ENCODE measurements around the gene CNNM4. TPM values are rescaled to one million over a fixed set of nuclear protein-coding genes. Genes with fewer than 3 reads are reported as not detected.
"Not testable (repeated sequence)": the region's sequence is repeated elsewhere in the genome, so short reads cannot be mapped to it uniquely, and the experiment has no call there.

Gene CNNM4
- total RNA-seq, 1 donor from 2014 or later = 9.9 TPM

- Mint-ChIP-seq H3K4me3 (no peak overlapping the region), H3K27me3 (ENCODE audit: insufficient read depth) (no peaks in the 10 kb centered on the region), H3K4me1 (ENCODE audit: low read depth) (no peaks in the 10 kb centered on the region), H3K36me3 (ENCODE audit: low read depth) (no peaks in the 10 kb centered on the region), H3K9me3 (no peaks in the 10 kb centered on the region), H3K27ac (no peak overlapping the region)
- intact Hi-C loops (cut with micrococcal nuclease) = no loop called here
- no peak for DNase-seq (ENCODE audit: low spot score)
These were observed 26.7 kb downstream of the CNNM4 start for GRCh38 chr2:96787411-96787810.

- no peaks in the 10 kb centered on the region for H3K27me3 Mint-ChIP-seq (ENCODE audit: insufficient read depth)
- intact Hi-C loops (cut with micrococcal nuclease) = no loop called here
- H3K9me3 Mint-ChIP-seq = no peaks in the 10 kb centered on the region
- no peak overlapping the region for H3K4me3 Mint-ChIP-seq
- no peaks in the 10 kb centered on the region for H3K4me1 Mint-ChIP-seq (ENCODE audit: low read depth)
- H3K36me3 Mint-ChIP-seq (ENCODE audit: low read depth) = no peaks in the 10 kb centered on the region
- no peak overlapping the region for H3K27ac Mint-ChIP-seq
- no peak for DNase-seq (ENCODE audit: low spot score)
These were observed 27.9 kb downstream of the CNNM4 start for GRCh38 chr2:96788442-96789244.

GRCh38 chr2:96789245-96789617 is 28.5 kb downstream of the CNNM4 start:
- no peaks in the 10 kb centered on the region for H3K9me3 Mint-ChIP-seq
- H3K27ac Mint-ChIP-seq = no peak overlapping the region
- H3K27me3 Mint-ChIP-seq (ENCODE audit: insufficient read depth) = no peaks in the 10 kb centered on the region
- intact Hi-C loops (cut with micrococcal nuclease) = no loop called here
- no peak overlapping the region for H3K4me3 Mint-ChIP-seq
- H3K4me1 Mint-ChIP-seq (ENCODE audit: low read depth) = no peaks in the 10 kb centered on the region
- H3K36me3 Mint-ChIP-seq (ENCODE audit: low read depth) = no peaks in the 10 kb centered on the region
- no peak for DNase-seq (ENCODE audit: low spot score)

GRCh38 chr2:96792772-96793749 is 32.4 kb downstream of the CNNM4 start:
- DNase-seq (ENCODE audit: low spot score) = no peak
- no peaks in the 10 kb centered on the region for H3K4me1 Mint-ChIP-seq (ENCODE audit: low read depth)
- H3K36me3 Mint-ChIP-seq (ENCODE audit: low read depth) = no peaks in the 10 kb centered on the region
- no peaks in the 10 kb centered on the region for H3K27me3 Mint-ChIP-seq (ENCODE audit: insufficient read depth)
- no peaks in the 10 kb centered on the region for H3K9me3 Mint-ChIP-seq
- H3K27ac Mint-ChIP-seq = no peak overlapping the region
- no peak overlapping the region for H3K4me3 Mint-ChIP-seq
- intact Hi-C loops (cut with micrococcal nuclease) = no loop called here

- intact Hi-C loops (cut with micrococcal nuclease) = no loop called here
These were observed 34.4 kb downstream of the CNNM4 start for GRCh38 chr2:96795076-96795475.

GRCh38 chr2:96796497-96796896 is 35.8 kb downstream of the CNNM4 start:
- H3K36me3 Mint-ChIP-seq (ENCODE audit: low read depth); H3K27ac Mint-ChIP-seq; H3K27me3 Mint-ChIP-seq (ENCODE audit: insufficient read depth); DNase-seq (ENCODE audit: low spot score); H3K9me3 Mint-ChIP-seq; intact Hi-C loops (cut with micrococcal nuclease); H3K4me1 Mint-ChIP-seq (ENCODE audit: low read depth); H3K4me3 Mint-ChIP-seq: not testable (repeated sequence)

More at GRCh38 chr2:96795076-96795475, 34.4 kb downstream of the CNNM4 start:
- Mint-ChIP-seq H3K36me3 (ENCODE audit: low read depth) (peaks cover 2% of the 10 kb centered on the region), H3K4me1 (ENCODE audit: low read depth) (no peaks in the 10 kb centered on the region), H3K27me3 (ENCODE audit: insufficient read depth) (no peaks in the 10 kb centered on the region), H3K27ac (no peak overlapping the region), H3K9me3 (no peaks in the 10 kb centered on the region), H3K4me3 (no peak overlapping the region)
- DNase-seq (ENCODE audit: low spot score) = no peak

- intact Hi-C loops (cut with micrococcal nuclease) = no loop called here
- no peak overlapping the region for H3K27ac Mint-ChIP-seq
These were observed 36.4 kb downstream of the CNNM4 start for GRCh38 chr2:96797066-96797625.

GRCh38 chr2:96798733-96799622 is 38.3 kb downstream of the CNNM4 start:
- DNase-seq (ENCODE audit: low spot score) = no peak
- intact Hi-C loops (cut with micrococcal nuclease) = no loop called here
- H3K4me1 Mint-ChIP-seq (ENCODE audit: low read depth) = no peaks in the 10 kb centered on the region
- H3K9me3 Mint-ChIP-seq = no peaks in the 10 kb centered on the region
- H3K4me3 Mint-ChIP-seq = no peak overlapping the region
- H3K36me3 Mint-ChIP-seq (ENCODE audit: low read depth) = peaks cover 2% of the 10 kb centered on the region
- no peaks in the 10 kb centered on the region for H3K27me3 Mint-ChIP-seq (ENCODE audit: insufficient read depth)
- H3K27ac Mint-ChIP-seq = no peak overlapping the region

More at GRCh38 chr2:96797066-96797625, 36.4 kb downstream of the CNNM4 start:
- Mint-ChIP-seq H3K4me1 (ENCODE audit: low read depth) (no peaks in the 10 kb centered on the region), H3K4me3 (no peak overlapping the region), H3K36me3 (ENCODE audit: low read depth) (peaks cover 2% of the 10 kb centered on the region), H3K27me3 (ENCODE audit: insufficient read depth) (no peaks in the 10 kb centered on the region), H3K9me3 (no peaks in the 10 kb centered on the region)
- DNase-seq (ENCODE audit: low spot score) = no peak

- no peak for DNase-seq (ENCODE audit: low spot score)
- Mint-ChIP-seq H3K27me3 (ENCODE audit: insufficient read depth) (no peaks in the 10 kb centered on the region), H3K9me3 (no peaks in the 10 kb centered on the region), H3K4me1 (ENCODE audit: low read depth) (no peaks in the 10 kb centered on the region), H3K4me3 (no peak overlapping the region), H3K36me3 (ENCODE audit: low read depth) (peaks cover 2% of the 10 kb centered on the region), H3K27ac (no peak overlapping the region)
- intact Hi-C loops (cut with micrococcal nuclease) = no loop called here
These were observed 38.9 kb downstream of the CNNM4 start for GRCh38 chr2:96799623-96799935.

- peaks cover 2% of the 10 kb centered on the region for H3K36me3 Mint-ChIP-seq (ENCODE audit: low read depth)
- no peak overlapping the region for H3K27ac Mint-ChIP-seq
- H3K4me1 Mint-ChIP-seq (ENCODE audit: low read depth) = no peaks in the 10 kb centered on the region
- no peaks in the 10 kb centered on the region for H3K27me3 Mint-ChIP-seq (ENCODE audit: insufficient read depth)
- H3K4me3 Mint-ChIP-seq = no peak overlapping the region
- DNase-seq (ENCODE audit: low spot score) = no peak
- intact Hi-C loops (cut with micrococcal nuclease) = loop anchor here (1.0 kb wide), 1 partner anchor 60 kb away; the partner anchor contains the start of gene LMAN2L
- no peaks in the 10 kb centered on the region for H3K9me3 Mint-ChIP-seq
These were observed 39.6 kb downstream of the CNNM4 start for GRCh38 chr2:96800061-96801004.

- peak; percentile 49 for DNase-seq (ENCODE audit: low spot score)
- Mint-ChIP-seq H3K27ac (no peak overlapping the region), H3K4me3 (no peak overlapping the region), H3K4me1 (ENCODE audit: low read depth) (peaks cover 2% of the 10 kb centered on the region), H3K36me3 (ENCODE audit: low read depth) (peaks cover 2% of the 10 kb centered on the region), H3K9me3 (no peaks in the 10 kb centered on the region), H3K27me3 (ENCODE audit: insufficient read depth) (no peaks in the 10 kb centered on the region)
- intact Hi-C loops (cut with micrococcal nuclease) = loop anchor here (1.0 kb wide), 1 partner anchor 61 kb away; the partner anchor contains the start of gene LMAN2L
These were observed 40.5 kb downstream of the CNNM4 start for GRCh38 chr2:96801005-96801785.
